T-helper 2 cell treated with Interferon-gamma antibody and Interleukin-4, amounts not matched to agents 100 ng/mL and 5 ng/mL, for 36 hours (primary cell): Measurements from ENCODE around the gene AP3B1. TPM values are rescaled to one million over a fixed set of nuclear protein-coding genes. Genes with fewer than 3 reads are reported as not detected.
"Not testable (repeated sequence)": the region's sequence is repeated elsewhere in the genome, so short reads cannot be mapped to it uniquely, and the experiment has no call there.

Source experiments
- intact Hi-C: fragments of 100-400 bp; cut with micrococcal nuclease; formaldehyde crosslinking; loops from one replicate; pipeline ENCODE4 v1.15.1; 2023
- total RNA-seq: library from RNA; stranded (reverse); gene quantifications from 2 replicates; pipeline ENCODE4 v1.2.3, GENCODE V29; 2022

Gene AP3B1
- total RNA-seq, 1 donor from 2014 or later = 42.4 TPM

DNA sequence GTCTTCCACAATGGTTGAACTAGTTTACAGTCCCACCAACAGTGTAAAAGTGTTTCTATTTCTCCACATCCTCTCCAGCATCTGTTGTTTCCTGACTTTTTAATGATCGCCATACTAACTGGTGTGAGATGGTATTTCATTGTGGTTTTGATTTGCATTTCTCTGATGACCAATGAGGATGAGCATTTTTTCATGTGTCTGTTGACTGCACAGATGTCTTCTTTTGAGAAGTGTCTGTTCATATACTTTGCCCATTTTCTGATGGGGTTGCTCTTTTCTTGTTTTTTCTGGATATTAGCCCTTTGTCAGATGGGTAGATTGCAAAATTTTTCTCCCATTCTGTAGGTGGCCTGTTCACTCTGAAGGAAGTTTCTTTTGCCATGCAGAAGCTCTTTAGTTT lies 124.2 kb downstream of the AP3B1 start:
- intact Hi-C loops = not testable (repeated sequence)

DNA sequence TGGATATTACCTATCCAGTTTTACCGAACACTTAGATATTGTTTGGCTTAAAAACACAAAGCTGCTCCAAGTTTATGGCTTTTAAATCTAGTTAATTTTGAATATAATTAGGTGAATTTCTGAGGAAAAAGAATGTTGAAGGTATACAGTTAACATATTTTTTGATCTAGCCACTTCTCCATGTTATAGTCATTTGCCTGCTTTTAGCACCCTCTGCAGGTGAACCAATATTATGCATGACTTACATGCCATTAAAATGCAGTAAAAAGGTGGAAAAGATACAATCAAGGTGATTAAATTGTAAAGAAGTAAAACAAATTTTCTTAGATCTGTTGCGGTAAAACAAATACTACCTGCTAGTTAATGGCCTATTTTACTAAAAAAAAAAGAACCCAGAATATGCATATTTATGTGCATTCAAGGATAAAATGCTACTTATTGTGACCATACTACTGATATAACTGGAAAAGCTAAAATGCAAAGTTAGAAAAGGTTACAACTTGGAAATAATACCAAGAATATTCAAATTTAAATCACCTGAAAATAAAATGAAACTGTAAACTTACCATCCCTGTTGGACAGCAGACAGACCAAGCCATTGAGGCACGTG lies 132.1 kb downstream of the AP3B1 start:
- intact Hi-C loops = loop anchor here (5.0 to 10.0 kb wide), 2 partner anchors 515 to 598 kb away; no protein-coding TSS in a partner anchor

DNA sequence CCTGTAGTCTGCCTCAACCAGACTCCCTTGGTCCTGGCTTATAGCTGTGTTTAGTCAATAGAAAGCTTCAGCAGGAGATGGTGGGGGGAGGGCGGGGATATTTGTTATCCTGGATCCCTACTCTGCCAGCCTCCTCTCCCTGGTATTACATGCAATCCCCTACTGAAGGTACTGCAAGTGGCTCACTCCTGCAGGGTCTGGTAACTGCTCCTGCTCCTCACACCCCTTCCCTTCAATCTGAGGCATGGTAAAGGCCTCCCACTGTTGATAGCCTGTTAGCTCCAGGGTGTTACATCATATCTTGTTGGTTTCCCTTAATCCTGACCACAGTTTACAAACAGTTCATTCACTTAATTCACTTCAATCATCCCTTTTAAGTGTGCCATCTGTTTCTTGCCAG lies 137.5 kb downstream of the AP3B1 start:
- intact Hi-C loops = no loop called here

DNA sequence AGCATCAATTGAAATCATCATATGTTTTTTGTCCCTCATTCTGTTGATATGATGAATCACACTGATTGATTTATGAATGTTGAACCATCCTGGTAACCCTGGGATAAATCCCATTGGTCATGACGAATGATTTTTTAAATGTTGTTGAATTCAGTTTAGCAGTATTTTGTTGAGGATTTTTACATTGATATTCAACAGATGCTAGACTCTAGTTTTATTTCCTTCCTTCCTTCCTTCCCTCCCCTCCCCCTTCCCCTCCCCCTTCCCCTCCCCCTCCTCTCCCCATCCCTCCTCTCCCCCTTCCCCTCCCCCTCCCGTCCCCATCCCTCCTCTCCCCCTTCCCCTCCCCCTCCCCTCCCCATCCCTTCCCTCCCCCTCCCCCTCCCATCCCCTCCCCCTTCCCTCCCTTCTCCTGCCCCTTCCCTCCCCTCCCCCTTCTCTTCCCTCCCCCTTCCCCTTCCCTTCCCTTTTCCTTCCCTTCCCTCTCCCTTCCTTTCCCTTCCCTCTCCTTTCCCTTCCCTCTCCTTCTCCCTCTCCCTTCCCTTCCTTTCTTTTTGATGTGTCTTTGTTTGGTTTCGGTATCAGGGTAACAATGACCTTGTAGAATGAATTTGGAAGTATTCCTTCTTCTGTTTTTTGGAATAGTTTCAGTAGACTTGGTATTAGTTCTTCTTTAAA lies 142.8 kb downstream of the AP3B1 start:
- intact Hi-C loops = no loop called here

DNA sequence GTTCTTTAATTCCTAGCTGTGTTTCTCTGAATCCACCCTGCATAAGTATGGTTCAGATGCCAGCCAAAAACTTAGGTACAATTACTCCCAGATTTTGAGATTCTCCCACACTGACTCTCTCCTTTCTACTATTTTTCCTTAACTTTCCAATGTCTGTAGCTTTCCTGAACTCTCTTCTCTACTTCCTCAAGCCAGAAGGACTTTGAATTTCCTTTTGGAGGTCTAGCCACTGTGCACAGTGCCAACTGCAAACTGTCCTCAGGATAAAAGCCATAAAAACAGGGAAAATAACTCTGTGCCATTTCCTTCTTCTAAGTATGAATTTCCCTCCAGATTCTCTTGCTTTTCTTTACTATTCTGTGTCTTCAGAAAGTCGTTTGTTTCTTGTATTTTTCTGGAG lies 157.2 kb downstream of the AP3B1 start:
- intact Hi-C loops = no loop called here

DNA sequence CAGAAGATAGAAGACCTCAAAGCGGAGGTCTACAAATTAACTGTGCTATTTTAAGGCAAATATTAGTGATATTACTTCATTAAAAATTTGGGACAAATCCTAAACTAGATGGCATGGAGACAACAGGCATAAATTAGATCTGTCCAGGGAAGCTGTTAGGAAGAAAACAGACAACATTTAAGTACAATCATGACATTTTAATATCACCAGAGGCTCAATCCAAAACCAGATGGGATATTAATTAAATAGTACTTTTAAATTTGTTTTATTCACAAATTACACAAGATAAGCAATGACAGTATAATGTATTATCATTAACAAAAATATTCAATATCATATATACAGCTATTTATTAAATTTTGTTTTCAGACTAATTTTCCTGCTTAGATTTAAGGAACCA lies 161.1 kb downstream of the AP3B1 start:
- intact Hi-C loops = no loop called here

DNA sequence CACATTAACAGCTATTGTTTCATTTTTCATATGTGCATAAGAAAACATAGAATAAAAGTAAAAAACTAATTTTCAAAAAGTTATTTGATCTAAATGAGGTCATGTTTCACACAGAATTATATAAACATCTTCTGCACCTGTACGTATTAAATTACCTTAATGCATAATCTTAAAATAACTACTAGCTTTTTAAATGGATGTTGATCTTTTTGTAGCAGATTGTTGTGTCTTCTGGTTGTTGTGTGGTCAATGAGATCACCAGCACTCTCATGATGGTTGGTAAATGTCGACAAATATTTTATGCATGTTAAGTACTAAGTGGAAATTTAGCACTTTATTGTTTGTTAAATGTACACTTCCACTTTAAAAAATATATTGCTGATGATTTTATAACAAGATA lies 162.0 kb downstream of the AP3B1 start:
- intact Hi-C loops = no loop called here

DNA sequence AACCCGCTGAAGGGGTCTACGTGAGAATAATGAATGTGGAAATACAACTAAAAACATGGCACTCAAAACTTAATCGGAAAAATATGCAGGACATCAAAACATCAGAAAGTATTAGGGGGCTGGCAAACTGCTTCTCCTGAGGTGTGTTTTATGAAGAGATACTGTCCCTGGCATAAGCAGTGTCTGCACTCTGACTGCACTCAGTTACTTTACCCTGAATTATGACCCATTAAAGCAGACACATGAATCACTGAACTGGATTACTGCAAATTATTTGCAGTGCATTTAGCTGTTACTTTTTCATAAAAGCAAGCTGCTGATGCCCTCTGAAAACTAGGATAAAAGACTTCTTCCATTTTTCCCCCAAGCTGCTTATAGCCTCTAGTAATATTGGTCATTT lies 164.9 kb downstream of the AP3B1 start:
- intact Hi-C loops = no loop called here

DNA sequence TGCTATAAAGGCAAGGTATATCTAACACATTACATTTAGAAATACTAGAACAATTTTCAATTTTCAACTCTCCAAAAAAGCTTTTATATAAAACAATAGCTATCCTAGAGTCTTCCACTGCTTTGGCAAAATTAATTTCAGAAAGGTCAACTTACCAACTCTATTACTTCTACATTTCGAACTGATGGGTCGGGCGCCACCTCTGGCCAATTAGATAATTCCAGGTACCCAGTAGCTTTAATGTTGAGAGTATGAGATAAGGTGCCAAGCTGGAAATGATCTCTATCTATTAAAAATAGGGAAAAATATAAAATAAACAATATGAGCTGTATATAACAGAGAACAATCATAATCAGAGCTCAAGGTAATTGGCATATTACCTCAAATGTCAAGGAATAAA lies 166.6 kb downstream of the AP3B1 start:
- intact Hi-C loops = no loop called here

DNA sequence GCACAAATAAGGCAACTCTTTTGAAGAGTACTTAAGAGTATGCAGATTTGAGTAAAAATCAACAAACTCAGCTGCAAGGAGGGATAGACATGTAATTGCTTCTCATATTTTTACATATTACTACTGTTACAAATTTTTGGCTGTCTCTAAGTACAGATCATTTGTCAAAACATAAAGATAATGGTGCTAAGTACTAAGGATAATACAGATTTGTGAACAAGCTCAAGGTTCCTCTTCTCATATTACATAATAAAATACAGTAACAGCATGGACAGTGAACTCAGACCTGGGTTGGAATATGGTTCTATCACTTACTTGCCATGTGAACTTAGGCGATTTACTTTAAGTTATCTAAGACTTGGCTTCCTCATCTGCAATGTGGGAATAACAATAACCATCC lies 168.0 kb downstream of the AP3B1 start:
- intact Hi-C loops = no loop called here

DNA sequence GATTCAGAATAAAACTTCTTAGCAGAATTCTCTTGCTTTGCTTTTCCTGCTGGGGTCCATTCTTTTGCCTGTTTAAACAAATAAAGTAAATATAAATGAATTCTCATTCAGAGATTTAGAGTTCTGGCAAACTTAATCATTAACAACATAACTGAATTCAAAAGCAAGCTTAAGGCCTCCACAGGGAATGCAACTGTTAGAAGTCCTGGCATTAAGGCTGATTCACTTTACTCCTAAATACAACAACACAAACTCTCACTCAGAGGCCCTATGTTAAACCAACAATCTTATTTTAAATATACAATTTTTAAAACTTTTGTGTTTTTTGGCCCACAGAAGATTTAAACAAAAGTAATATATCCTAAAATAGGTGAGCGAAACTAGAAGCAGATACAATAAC lies 178.3 kb downstream of the AP3B1 start:
- intact Hi-C loops = no loop called here

DNA sequence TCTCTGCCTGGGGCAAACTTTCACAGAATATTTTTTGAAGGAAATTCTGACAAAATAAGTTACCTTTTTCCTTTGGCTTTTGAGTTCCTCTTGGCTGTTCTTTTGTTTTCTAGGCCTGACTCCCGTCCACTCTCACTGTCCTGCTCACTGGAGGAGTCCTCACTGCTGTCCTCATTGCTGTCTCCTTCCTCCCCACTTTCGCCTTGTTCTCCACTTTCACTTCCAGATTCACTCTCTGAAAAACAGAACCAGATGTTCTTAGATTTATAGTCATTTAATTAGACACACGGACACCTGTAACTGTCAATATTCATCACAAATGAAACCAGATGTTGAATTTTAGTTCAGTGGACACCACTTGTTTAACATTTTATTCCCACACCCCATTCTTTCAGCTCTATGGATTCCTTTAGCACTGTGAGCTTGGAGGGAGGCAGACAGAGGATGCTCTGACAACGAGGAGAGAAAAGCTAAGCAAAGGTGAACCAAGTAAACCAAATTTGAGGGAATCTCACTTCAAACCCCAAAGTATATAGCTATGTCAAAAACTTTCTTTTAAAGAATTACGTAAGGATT lies 180.7 kb downstream of the AP3B1 start:
- intact Hi-C loops = no loop called here

DNA sequence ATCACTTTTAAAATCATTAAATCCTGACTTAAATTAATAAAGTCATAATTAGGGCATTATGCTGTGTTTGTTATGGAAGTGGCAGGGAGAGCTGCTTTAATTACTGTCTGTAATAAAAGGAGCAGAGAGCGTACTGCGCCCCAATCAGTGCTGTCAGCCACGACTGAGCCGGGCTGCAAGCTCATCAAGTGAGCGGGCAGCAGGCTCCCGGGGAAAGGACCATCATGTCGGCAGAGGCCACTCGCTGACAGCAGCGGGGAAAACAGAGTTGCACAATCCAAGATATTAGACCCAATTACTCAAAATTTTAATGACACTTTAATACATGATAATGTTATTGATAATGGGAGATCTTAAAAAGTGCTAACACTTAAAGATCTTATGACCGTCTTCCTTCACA lies 181.6 kb downstream of the AP3B1 start:
- intact Hi-C loops = no loop called here

DNA sequence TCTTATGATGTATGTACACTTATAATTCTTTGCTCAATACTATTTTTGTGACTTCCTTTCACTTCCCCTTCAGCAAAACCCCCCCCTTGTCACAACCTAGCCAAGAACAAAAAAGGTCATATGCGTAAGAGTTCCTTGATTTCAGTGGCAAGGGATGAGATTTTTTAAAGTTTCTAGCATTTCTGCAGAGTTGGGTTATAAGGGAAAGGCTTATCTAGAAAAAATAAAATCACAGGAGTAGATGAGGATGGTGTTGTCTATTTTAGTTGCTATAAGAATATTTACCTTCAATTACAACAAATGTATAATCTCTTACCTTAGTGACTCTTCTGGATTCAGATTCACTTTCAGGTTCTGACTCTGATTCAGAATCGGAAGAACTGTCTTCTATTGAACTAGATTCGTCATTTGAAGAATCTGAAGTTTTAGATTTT lies 184.6 kb downstream of the AP3B1 start:
- intact Hi-C loops = no loop called here

DNA sequence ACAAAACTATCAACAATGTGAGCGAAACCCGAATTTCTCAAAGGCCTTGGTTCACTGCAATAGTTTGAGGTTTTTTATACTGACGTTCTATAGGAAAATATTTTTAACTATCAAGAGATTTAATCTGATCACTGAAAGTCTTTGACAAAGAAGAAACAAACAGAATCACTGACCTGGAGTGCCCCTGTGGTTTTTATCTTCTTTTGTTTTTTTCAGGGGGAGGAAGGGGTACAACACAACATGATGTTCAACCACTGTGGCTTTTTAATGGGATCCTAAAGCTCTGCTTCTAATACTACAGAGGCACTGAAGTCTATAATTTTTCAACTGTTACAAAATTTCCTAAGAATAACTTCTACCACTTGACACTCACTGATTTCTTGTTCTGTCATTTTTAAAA lies 185.9 kb downstream of the AP3B1 start:
- intact Hi-C loops = no loop called here

DNA sequence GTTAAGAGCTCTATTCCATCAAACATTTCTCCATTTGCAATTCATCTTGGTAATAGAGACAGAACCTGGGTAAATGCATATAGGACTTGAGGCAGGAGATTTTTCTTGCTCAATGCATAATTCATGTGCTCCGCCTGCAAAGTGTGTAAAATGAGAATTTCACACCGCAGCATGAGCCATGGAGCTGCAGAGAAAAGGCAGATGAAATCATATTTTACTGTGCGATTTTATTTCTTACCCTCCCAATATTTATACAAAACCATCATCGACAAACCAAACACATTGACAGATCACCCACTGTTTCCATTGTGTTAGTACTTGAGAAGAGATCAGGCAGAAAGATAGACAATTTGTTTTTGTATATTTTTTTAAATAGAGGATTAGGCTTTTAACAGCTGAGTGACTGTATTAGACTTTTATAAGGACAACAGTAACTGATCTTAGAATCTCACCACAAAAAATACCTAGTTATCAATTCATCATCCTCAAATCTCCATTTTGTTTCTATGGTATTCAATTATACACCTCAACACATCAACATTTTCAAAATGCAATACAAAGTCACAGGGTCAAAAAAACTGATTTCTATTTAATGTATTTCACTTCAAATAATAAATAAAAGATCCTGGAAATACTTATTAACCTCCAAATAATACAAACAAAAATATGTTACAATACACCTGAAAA lies 191.1 kb downstream of the AP3B1 start:
- intact Hi-C loops = no loop called here

DNA sequence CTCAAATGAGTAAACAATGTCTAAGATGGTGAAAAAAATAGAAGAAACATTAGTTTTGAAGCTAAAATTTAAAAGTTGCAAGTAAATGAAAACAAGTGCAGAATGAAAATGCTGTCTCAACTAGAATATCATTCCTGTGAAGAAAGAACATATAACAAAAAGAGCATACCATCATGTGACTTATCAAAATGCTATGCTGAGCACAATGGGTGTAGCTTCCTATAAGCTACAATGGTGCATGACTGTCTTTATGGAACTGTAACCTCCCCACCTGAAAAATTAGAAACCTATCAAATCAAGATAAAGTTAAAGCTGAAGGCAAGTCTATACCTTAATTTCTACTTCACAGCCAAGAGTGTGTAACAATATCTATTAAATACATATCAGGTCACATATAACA lies 192.0 kb downstream of the AP3B1 start:
- intact Hi-C loops = no loop called here

DNA sequence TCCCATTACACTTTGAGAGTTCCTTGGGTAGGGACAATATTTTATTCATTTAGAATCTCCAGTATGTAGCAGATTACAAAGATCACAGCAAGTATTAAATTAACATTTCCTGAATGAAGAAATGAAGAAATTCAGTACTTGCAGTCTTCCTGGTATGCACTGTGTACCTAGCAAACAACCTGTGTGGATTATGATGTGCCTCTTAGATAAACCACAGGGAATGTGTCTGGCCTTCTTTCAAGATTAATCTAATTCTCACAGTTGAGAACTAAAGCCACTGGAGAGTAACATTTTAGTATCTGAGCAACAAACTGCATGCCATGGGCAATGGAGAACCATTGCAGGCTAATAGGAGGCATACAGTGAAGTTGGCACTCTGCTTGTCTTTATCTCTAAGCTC lies 199.4 kb downstream of the AP3B1 start:
- intact Hi-C loops = no loop called here

DNA sequence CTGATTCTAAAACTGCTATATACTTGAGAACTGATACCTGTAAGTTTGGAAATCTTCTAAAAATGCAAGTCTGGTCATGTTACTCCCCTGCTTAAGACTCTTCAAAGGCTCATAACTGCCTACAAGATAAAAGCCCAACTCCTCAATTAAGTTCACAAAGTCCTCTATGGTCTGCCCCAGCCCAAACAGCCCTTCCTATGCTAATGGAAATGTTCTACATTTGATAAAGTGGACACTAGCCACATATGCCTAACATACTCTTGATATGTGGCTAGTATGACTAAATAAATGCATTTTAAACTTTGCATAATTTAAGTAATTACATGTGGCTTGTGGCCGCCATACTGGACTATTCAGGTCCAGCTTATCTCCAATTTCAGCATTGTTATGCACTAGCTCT lies 204.5 kb downstream of the AP3B1 start:
- intact Hi-C loops = no loop called here

DNA sequence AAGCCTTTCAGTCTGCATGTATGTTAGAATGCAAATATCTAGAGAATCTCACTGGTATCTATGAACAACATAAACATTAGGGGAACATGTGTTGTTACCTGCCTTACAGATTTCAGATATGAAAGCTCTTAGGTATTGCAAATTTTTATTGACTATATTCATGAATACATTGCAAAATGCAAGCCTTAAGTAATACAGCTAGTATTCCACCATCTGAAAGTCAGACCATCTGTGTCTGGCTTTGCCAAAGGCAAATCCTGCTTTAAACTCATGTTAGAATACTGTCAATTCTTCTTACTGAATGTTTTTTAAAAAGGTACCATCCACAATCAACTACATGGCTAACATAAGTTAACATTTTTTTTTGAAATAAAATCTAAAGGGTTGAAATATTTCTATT lies 215.6 kb downstream of the AP3B1 start:
- intact Hi-C loops = no loop called here

DNA sequence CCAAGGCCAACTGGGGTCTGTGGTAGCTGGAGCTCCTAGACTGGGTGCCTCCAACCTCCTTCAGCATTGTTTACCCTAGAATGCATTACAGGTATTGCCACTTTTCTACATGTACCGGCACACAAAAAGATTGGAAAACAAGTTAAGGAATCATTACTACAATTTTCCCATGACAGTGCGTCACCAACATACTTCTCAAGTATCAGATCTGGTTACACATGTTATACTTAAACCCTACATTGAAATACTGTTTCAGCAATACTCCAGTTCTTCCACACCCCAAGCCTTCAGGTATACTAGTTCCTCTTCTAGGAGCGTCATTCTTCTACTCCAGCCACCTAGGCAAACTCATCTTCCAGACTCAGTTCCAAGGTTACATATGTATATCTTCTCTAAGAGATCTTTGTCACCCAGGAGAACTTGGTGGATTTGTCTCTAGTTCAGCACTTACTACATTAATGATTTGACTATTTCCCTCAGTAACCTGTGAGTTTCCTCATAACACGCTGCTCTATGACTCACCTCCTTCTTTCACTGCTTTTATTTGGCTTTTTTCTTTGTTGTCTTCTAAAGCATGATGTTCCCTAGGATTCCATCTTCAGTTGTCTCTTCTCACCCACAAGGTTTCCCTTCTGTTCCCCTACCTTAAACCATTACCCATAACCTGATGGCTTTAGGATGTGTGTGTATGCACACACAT lies 217.0 kb downstream of the AP3B1 start:
- intact Hi-C loops = no loop called here

DNA sequence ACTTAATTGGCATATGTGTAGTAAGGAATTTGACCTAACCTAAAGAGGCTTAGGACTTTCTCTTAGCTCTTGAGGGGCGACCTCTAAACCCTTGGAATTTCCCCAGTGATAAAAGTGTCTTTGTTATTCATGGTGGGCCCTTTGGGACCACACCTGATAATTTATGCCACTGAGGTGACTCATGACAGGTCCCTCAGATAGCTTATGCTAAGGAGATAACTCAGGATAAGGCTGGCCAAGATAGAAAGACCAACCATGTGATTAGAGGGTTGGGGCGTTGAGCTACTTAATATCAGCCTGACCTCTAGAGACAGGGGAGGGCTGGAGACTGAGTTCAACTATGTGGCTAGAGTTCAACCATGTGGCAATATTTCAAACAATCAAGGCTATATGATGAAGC lies 218.1 kb downstream of the AP3B1 start:
- intact Hi-C loops = no loop called here
